Measurements from ENCODE around the gene S100A16.
"Not testable (repeated sequence)": the region's sequence is repeated elsewhere in the genome, so short reads cannot be mapped to it uniquely, and the experiment has no call there.

Gene S100A16

DNA sequence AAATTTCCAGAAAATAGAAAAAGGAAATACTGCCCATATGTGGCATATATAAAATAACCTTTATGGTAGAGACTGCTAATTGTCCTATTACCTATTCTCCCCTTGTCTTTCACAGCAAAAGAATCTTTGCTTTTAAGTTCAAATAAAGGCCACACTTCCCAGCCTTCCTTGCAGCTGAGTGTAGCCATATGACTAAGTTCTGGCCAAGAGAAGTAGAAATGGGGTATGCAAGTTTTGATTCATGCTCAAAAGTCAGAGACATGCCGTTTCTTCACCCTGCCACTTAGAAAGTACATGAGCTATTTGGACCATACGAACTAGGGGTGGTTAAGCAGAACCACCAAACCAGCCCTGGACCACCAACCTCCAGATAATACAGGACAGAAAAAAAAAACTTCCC lies 29.0 kb downstream of the S100A16 start:
- H3K36me3 ChIP-seq (ENCODE audit: control insufficient read depth in 1 of 2, insufficient read depth in 2 of 2, low read length in 2 of 2) = no peaks in the 10 kb centered on the region
- no peak overlapping the region for H3K4me3 ChIP-seq (ENCODE audit: low read depth in 1 of 2, low read length in 2 of 2)
- no peaks in the 10 kb centered on the region for H3K9me3 ChIP-seq (ENCODE audit: control insufficient read depth in 1 of 2, low read length in 2 of 2)
- H3K27ac ChIP-seq (ENCODE audit: low read length) = no peak overlapping the region
- H3K27me3 ChIP-seq (ENCODE audit: low read depth, low read length) = no peaks in the 10 kb centered on the region
- no peaks in the 10 kb centered on the region for H3K4me1 ChIP-seq (ENCODE audit: control insufficient read depth in 1 of 2, insufficient read depth in 2 of 2, low read length in 2 of 2)

DNA sequence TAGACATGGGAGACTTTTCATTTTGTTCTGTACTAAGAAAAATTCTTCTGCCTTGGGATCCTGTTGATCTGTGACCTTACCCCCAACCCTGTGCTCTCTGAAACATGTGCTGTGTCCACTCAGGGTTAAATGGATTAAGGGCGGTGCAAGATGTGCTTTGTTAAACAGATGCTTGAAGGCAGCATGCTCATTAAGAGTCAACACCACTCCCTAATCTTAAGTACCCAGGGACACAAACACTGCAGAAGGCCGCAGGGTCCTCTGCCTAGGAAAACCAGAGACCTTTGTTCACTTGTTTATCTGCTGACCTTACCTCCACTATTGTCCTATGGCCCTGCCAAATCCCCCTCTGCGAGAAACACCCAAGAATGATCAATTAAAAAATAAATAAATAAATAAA lies 29.4 kb downstream of the S100A16 start:
- H3K4me3 ChIP-seq (ENCODE audit: low read depth in 1 of 2, low read length in 2 of 2); H3K27me3 ChIP-seq (ENCODE audit: low read depth, low read length): not testable (repeated sequence)

DNA sequence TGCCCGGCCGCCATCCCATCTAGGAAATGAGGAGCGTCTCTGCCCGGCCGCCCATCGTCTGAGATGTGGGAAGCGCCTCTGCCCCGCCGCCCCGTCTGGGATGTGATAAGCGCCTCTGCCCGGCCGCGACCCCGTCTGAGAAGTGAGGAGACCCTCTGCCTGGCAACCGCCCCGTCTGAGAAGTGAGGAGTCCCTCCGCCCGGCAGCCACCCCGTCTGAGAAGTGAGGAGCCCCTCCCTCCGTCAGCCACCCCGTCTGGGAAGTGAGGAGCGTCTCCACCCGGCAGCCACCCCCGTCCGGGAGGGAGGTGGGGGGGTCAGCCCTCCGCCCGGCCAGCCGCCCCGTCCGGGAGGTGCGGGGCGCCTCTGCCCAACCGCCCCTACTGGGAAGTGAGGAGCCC lies 30.1 kb downstream of the S100A16 start:
- not testable (repeated sequence) for H3K27me3 ChIP-seq (ENCODE audit: low read depth, low read length); H3K9me3 ChIP-seq (ENCODE audit: control insufficient read depth in 1 of 2, low read length in 2 of 2); H3K4me1 ChIP-seq (ENCODE audit: control insufficient read depth in 1 of 2, insufficient read depth in 2 of 2, low read length in 2 of 2); H3K36me3 ChIP-seq (ENCODE audit: control insufficient read depth in 1 of 2, insufficient read depth in 2 of 2, low read length in 2 of 2); H3K27ac ChIP-seq (ENCODE audit: low read length); H3K4me3 ChIP-seq (ENCODE audit: low read depth in 1 of 2, low read length in 2 of 2)

More for the DNA sequence above, 29.4 kb downstream of the S100A16 start:
- not testable (repeated sequence) for H3K36me3 ChIP-seq (ENCODE audit: control insufficient read depth in 1 of 2, insufficient read depth in 2 of 2, low read length in 2 of 2); H3K9me3 ChIP-seq (ENCODE audit: control insufficient read depth in 1 of 2, low read length in 2 of 2); H3K27ac ChIP-seq (ENCODE audit: low read length); H3K4me1 ChIP-seq (ENCODE audit: control insufficient read depth in 1 of 2, insufficient read depth in 2 of 2, low read length in 2 of 2)

DNA sequence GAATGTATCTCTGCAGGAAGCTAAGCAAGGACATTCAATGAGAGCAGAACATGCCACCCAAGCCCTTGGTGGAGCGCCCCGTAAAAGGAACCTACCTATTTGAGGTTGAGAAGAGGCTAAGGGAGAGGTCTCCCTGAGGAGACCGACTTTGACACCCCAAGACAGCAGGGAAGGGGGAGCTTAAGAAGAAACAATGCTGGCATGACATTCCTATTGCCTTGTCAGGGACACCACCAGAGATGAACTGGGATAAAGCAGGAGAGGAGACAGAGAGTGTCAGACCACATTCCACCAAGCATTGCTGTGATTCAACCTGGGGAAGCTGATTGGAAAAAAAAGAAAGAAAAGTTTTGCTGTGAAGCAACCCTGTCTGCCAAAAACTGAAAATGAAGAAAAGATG lies 34.0 kb downstream of the S100A16 start:
- Histone ChIP-seq H3K9me3 (ENCODE audit: control insufficient read depth in 1 of 2, low read length in 2 of 2) (no peaks in the 10 kb centered on the region), H3K27ac (ENCODE audit: low read length) (no peak overlapping the region), H3K4me3 (ENCODE audit: low read depth in 1 of 2, low read length in 2 of 2) (no peak overlapping the region), H3K4me1 (ENCODE audit: control insufficient read depth in 1 of 2, insufficient read depth in 2 of 2, low read length in 2 of 2) (no peaks in the 10 kb centered on the region), H3K36me3 (ENCODE audit: control insufficient read depth in 1 of 2, insufficient read depth in 2 of 2, low read length in 2 of 2) (no peaks in the 10 kb centered on the region), H3K27me3 (ENCODE audit: low read depth, low read length) (no peaks in the 10 kb centered on the region)

DNA sequence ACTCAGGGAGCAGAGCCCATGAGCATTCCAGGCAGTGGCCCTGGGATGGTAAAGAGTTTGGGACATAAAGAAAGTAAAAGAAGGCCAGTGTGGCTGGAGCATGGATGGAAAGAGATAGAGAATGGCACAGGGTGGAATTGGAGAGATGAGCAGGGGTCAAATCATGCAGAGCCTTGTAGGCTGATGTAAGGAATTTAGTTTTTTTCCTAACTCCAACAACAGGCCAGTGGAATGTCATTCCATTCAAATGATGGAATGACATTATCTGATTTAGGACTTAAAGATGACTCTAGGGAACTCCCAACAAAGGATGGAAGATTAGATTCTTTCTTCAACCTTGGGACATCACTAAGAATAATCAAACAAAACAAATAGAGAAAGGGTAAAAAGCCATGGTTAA lies 34.4 kb downstream of the S100A16 start:
- Histone ChIP-seq H3K9me3 (ENCODE audit: control insufficient read depth in 1 of 2, low read length in 2 of 2) (no peaks in the 10 kb centered on the region), H3K4me3 (ENCODE audit: low read depth in 1 of 2, low read length in 2 of 2) (no peak overlapping the region), H3K27ac (ENCODE audit: low read length) (no peak overlapping the region), H3K27me3 (ENCODE audit: low read depth, low read length) (no peaks in the 10 kb centered on the region), H3K36me3 (ENCODE audit: control insufficient read depth in 1 of 2, insufficient read depth in 2 of 2, low read length in 2 of 2) (no peaks in the 10 kb centered on the region), H3K4me1 (ENCODE audit: control insufficient read depth in 1 of 2, insufficient read depth in 2 of 2, low read length in 2 of 2) (peaks cover 0 to under 1% of the 10 kb centered on the region in 2 donors)

DNA sequence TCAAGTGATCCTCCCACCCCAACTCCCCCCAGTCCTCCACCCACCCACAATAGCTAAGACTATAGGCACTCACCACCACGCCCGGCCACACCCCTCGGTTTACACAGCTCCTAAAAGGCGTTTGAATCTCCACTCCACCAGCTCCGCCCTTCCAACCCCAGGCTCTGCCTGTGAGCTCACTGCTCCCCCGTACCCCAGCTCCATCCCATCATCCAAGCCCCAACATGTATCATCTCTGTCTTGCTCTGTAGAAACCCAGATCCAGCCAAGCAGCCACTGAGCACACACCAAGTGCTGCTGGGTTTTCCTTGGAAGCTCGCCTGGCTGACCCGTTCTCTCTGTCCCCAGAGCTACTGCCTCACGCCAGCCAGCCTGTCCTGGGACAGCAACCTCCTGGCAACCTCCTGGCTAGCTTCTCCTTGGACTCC lies 35.3 kb downstream of the S100A16 start:
- no peak overlapping the region for H3K27ac ChIP-seq (ENCODE audit: low read length)
- H3K36me3 ChIP-seq (ENCODE audit: control insufficient read depth in 1 of 2, insufficient read depth in 2 of 2, low read length in 2 of 2) = no peaks in the 10 kb centered on the region
- peaks cover 4 to 8% of the 10 kb centered on the region in 2 donors for H3K4me1 ChIP-seq (ENCODE audit: control insufficient read depth in 1 of 2, insufficient read depth in 2 of 2, low read length in 2 of 2)
- H3K9me3 ChIP-seq (ENCODE audit: control insufficient read depth in 1 of 2, low read length in 2 of 2) = no peaks in the 10 kb centered on the region
- no peaks in the 10 kb centered on the region for H3K27me3 ChIP-seq (ENCODE audit: low read depth, low read length)
- no peak overlapping the region for H3K4me3 ChIP-seq (ENCODE audit: low read depth in 1 of 2, low read length in 2 of 2)

DNA sequence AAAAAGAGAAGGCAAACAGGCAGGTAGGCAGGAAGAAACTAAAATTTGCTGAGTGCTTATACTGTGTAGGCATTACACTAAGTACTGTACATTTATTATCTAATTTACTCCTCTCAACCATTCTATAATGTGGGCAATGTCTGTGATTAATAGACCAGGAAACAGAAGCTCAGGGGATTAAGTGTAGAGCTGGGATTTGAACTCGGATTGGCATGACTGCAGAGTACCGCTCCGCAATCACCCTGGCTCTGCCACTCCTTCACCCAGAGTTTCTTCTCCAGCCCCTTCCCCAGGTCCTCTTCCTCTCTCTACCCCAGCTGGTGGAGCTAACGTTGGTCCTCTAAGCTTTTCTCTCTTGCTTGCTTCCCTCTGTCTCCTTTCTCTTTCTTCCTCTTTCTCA lies 35.8 kb downstream of the S100A16 start:
- H3K9me3 ChIP-seq (ENCODE audit: control insufficient read depth in 1 of 2, low read length in 2 of 2) = no peaks in the 10 kb centered on the region
- peaks cover 4 to 13% of the 10 kb centered on the region in 2 donors for H3K4me1 ChIP-seq (ENCODE audit: control insufficient read depth in 1 of 2, insufficient read depth in 2 of 2, low read length in 2 of 2)
- no peak overlapping the region for H3K4me3 ChIP-seq (ENCODE audit: low read depth in 1 of 2, low read length in 2 of 2)
- H3K36me3 ChIP-seq (ENCODE audit: control insufficient read depth in 1 of 2, insufficient read depth in 2 of 2, low read length in 2 of 2) = no peaks in the 10 kb centered on the region
- no peaks in the 10 kb centered on the region for H3K27me3 ChIP-seq (ENCODE audit: low read depth, low read length)
- no peak overlapping the region for H3K27ac ChIP-seq (ENCODE audit: low read length)

DNA sequence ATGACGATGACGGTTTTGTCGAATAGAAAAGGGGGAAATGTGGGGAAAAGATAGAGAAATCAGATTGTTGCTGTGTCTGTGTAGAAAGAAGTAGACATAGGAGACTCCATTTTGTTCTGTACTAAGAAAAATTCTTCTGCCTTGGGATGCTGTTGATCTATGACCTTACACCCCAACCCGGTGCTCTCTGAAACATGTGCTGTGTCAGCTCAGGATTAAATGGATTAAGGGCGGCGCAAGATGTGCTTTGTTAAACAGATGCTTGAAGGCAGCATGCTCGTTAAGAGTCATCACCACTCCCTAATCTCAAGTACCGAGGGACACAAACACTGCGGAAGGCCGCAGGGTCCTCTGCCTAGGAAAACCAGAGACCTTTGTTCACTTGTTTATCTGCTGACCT lies 37.4 kb downstream of the S100A16 start:
- H3K4me1 ChIP-seq (ENCODE audit: control insufficient read depth in 1 of 2, insufficient read depth in 2 of 2, low read length in 2 of 2) = peaks cover 4 to 14% of the 10 kb centered on the region in 2 donors
- not testable (repeated sequence) for H3K27ac ChIP-seq (ENCODE audit: low read length); H3K9me3 ChIP-seq (ENCODE audit: control insufficient read depth in 1 of 2, low read length in 2 of 2); H3K4me3 ChIP-seq (ENCODE audit: low read depth in 1 of 2, low read length in 2 of 2); H3K27me3 ChIP-seq (ENCODE audit: low read depth, low read length); H3K36me3 ChIP-seq (ENCODE audit: control insufficient read depth in 1 of 2, insufficient read depth in 2 of 2, low read length in 2 of 2)

DNA sequence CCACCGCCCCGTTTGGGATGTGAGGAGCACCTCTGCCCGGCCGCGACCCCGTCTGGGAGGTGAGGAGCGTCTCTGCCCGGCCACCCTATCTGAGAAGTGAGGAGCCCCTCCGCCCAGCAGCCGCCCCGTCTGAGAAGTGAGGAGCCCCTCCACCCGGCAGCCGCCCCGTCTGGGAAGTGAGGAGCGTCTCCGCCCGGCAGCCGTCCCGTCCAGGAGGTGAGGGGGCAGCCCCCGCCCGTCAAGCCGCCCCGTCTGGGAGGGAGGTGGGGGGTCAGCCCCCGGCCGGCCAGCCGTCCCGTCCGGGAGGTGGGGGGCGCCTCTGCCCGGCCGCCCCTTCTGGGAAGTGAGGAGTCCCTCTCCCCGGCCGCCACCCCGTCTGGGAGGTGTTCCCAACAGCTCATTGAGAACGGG lies 37.9 kb downstream of the S100A16 start:
- H3K9me3 ChIP-seq (ENCODE audit: control insufficient read depth in 1 of 2, low read length in 2 of 2); H3K36me3 ChIP-seq (ENCODE audit: control insufficient read depth in 1 of 2, insufficient read depth in 2 of 2, low read length in 2 of 2); H3K4me3 ChIP-seq (ENCODE audit: low read depth in 1 of 2, low read length in 2 of 2); H3K27me3 ChIP-seq (ENCODE audit: low read depth, low read length); H3K27ac ChIP-seq (ENCODE audit: low read length): not testable (repeated sequence)
- peaks cover 4 to 14% of the 10 kb centered on the region in 2 donors for H3K4me1 ChIP-seq (ENCODE audit: control insufficient read depth in 1 of 2, insufficient read depth in 2 of 2, low read length in 2 of 2)

DNA sequence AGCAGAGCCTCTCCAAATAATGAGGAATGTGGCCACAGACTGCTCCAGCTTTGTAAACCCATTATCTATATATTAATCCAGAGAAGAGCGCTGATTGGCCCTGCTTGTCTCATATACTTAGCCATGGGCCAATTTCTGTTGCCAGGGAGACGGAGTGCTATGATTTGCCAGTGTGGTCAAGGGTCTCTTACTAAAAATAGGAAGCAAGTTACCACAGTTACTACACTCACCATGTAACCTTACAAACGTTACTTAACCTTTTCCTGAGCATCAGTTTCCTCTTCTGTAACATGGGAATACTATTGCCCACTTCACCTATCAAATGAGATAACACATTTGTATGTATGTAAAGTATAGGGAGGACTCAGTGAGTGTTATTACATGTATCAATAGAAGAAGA lies 39.6 kb downstream of the S100A16 start:
- H3K36me3 ChIP-seq (ENCODE audit: control insufficient read depth in 1 of 2, insufficient read depth in 2 of 2, low read length in 2 of 2) = no peaks in the 10 kb centered on the region
- peaks cover 4 to 14% of the 10 kb centered on the region in 2 donors for H3K4me1 ChIP-seq (ENCODE audit: control insufficient read depth in 1 of 2, insufficient read depth in 2 of 2, low read length in 2 of 2)
- H3K4me3 ChIP-seq (ENCODE audit: low read depth in 1 of 2, low read length in 2 of 2) = no peak overlapping the region
- H3K27ac ChIP-seq (ENCODE audit: low read length) = peak overlapping the region; percentile 82
- H3K27me3 ChIP-seq (ENCODE audit: low read depth, low read length) = no peaks in the 10 kb centered on the region
- no peaks in the 10 kb centered on the region for H3K9me3 ChIP-seq (ENCODE audit: control insufficient read depth in 1 of 2, low read length in 2 of 2)

DNA sequence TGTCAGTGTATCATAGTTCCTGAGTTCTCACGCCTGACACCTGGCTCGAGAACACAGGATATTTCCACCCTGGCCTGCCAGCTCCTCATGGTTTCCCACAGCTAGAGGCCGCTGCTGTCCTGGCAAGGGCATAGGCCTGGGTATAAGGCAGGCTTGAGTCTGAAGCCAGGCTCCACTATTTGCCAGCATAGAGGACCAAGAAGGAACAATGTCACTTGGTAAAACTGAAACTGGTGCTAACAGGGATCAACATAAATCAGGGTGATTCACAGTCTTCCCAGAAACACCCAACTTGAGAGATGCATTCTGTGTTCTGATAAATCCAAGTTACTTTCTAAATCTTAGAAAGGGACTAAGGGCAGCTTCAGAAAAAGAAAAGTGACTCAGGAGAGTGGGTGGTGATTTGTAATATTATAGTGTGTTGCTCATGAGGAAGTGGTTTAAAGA lies 40.3 kb downstream of the S100A16 start:
- Histone ChIP-seq H3K27me3 (ENCODE audit: low read depth, low read length) (no peaks in the 10 kb centered on the region), H3K27ac (ENCODE audit: low read length) (peak overlapping the region; percentile 82), H3K4me1 (ENCODE audit: control insufficient read depth in 1 of 2, insufficient read depth in 2 of 2, low read length in 2 of 2) (peaks cover 12 to 20% of the 10 kb centered on the region in 2 donors), H3K36me3 (ENCODE audit: control insufficient read depth in 1 of 2, insufficient read depth in 2 of 2, low read length in 2 of 2) (no peaks in the 10 kb centered on the region), H3K4me3 (ENCODE audit: low read depth in 1 of 2, low read length in 2 of 2) (no peak overlapping the region), H3K9me3 (ENCODE audit: control insufficient read depth in 1 of 2, low read length in 2 of 2) (no peaks in the 10 kb centered on the region)

DNA sequence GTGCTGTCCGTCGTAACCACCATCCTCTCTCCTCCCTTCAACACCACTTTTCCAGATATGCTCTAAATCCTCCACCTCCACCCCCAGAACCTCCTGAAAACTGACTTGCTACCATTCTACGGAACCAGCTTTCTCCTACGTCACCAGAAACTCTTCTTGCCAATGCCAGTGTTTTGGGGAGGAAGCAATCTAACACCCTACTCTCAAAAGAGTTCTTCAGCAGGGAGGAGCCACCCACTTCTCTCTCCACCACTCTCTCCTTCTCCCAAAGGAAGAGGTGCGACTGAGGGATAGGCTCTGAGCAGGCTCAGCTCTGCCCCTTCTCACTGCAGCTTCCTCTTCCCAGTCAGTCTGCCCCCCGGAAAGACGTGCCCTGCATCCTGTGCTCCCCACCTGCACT lies 41.2 kb downstream of the S100A16 start:
- H3K4me3 ChIP-seq (ENCODE audit: low read depth in 1 of 2, low read length in 2 of 2) = no peak overlapping the region
- no peaks in the 10 kb centered on the region for H3K27me3 ChIP-seq (ENCODE audit: low read depth, low read length)
- H3K9me3 ChIP-seq (ENCODE audit: control insufficient read depth in 1 of 2, low read length in 2 of 2) = no peaks in the 10 kb centered on the region
- H3K4me1 ChIP-seq (ENCODE audit: control insufficient read depth in 1 of 2, insufficient read depth in 2 of 2, low read length in 2 of 2) = peaks cover 19 to 25% of the 10 kb centered on the region in 2 donors
- no peak overlapping the region for H3K27ac ChIP-seq (ENCODE audit: low read length)
- H3K36me3 ChIP-seq (ENCODE audit: control insufficient read depth in 1 of 2, insufficient read depth in 2 of 2, low read length in 2 of 2) = no peaks in the 10 kb centered on the region

Data from muscle layer of duodenum (tissue), 2 donors.